HUDEP-2 (cell line): ENCODE measurements around the gene GPS1.

ENCODE experiments used
- DNase-seq, 76 experiments: peaks; one replicate each; lab custom pipeline; 2025; ENCODE audit not compliant: unreplicated experiment in 76 of 76; lab: John Stamatoyannopoulos, UW

GPS1 gene

GRCh38 chr17:82076018-82076784 is 24.5 kb downstream of the GPS1 start:
- peak in 1 of 76 experiments; percentile 35 for DNase-seq

GRCh38 chr17:82076785-82077591 is 25.3 kb downstream of the GPS1 start:
- peak in 1 of 76 experiments; percentile 32 for DNase-seq

- no peak for DNase-seq
Measured at GRCh38 chr17:82077617-82078358, 26.1 kb downstream of the GPS1 start.

- no peak for DNase-seq
Measured at GRCh38 chr17:82078433-82078832, 26.7 kb downstream of the GPS1 start.

- DNase-seq, result no peak
Measured at GRCh38 chr17:82079001-82079677, 27.4 kb downstream of the GPS1 start.

GRCh38 chr17:82080048-82080788 is 28.5 kb downstream of the GPS1 start:
- DNase-seq, result no peak

- DNase-seq, result no peak
Measured at GRCh38 chr17:82080789-82081464, 29.2 kb downstream of the GPS1 start.

GRCh38 chr17:82081546-82081945 is 29.8 kb downstream of the GPS1 start:
- DNase-seq, result no peak

- no peak for DNase-seq
Measured at GRCh38 chr17:82081966-82082365, 30.3 kb downstream of the GPS1 start.

- DNase-seq, result no peak
Measured at GRCh38 chr17:82082456-82082855, 30.8 kb downstream of the GPS1 start.

- no peak for DNase-seq
Measured at GRCh38 chr17:82083009-82083408, 31.3 kb downstream of the GPS1 start.

GRCh38 chr17:82083533-82084359 is 32.0 kb downstream of the GPS1 start:
- DNase-seq, result no peak

- no peak for DNase-seq
Measured at GRCh38 chr17:82084373-82085030, 32.8 kb downstream of the GPS1 start.

GRCh38 chr17:82085031-82085861 is 33.5 kb downstream of the GPS1 start:
- DNase-seq, result no peak

- no peak for DNase-seq
Measured at GRCh38 chr17:82085931-82086764, 34.5 kb downstream of the GPS1 start.
